Calu3 (cell line): Measurements from ENCODE around the gene FILIP1. TPM values are rescaled to one million over a fixed set of nuclear protein-coding genes. Genes with fewer than 3 reads are reported as not detected.

Experiments used
- BruUV-seq: library from RNA; stranded (reverse); fragments of 400-500 nt; replicated peaks from 2 replicates; lab custom pipeline; 2021; lab: Mats Ljungman, UMichigan
- CTCF ChIA-PET: fragments of 300-600 bp; sonication (Branson Sonifier 250); formaldehyde crosslinking; loops from one replicate; lab custom pipeline; 2022; ENCODE audit warnings: antibody characterized with exemption; lab: Charles Lee
- DNase-seq: peaks from one replicate; pipeline ENCODE4 v3.0.0; 2022
- H3K27ac Mint-ChIP-seq: one replicate; pipeline ENCODE4 v1.8.0; 2022; ENCODE audit warnings: mixed read lengths; ENCODE audit not compliant: unreplicated experiment
- H3K27me3 Mint-ChIP-seq: one replicate; pipeline ENCODE4 v1.8.0; 2022; ENCODE audit warnings: mixed read lengths; ENCODE audit not compliant: unreplicated experiment
- H3K36me3 Mint-ChIP-seq: one replicate; pipeline ENCODE4 v1.8.0; 2022; ENCODE audit warnings: mild to moderate bottlenecking, moderate library complexity, mixed read lengths; ENCODE audit not compliant: insufficient read depth, unreplicated experiment
- H3K4me1 Mint-ChIP-seq: one replicate; pipeline ENCODE4 v1.8.0; 2022; ENCODE audit warnings: mild to moderate bottlenecking, low read depth, mixed read lengths; ENCODE audit not compliant: unreplicated experiment
- H3K4me3 Mint-ChIP-seq: one replicate; pipeline ENCODE4 v1.8.0; 2022; ENCODE audit warnings: mild to moderate bottlenecking, low read depth, moderate library complexity, mixed read lengths; ENCODE audit not compliant: unreplicated experiment
- H3K9me3 Mint-ChIP-seq: one replicate; pipeline ENCODE4 v1.8.0; 2022; ENCODE audit warnings: low read depth, mixed read lengths; ENCODE audit not compliant: unreplicated experiment
- CTCF ChIP-seq: fragments of 200-600 bp; IDR thresholded peaks from one replicate; pipeline ENCODE4 v1.8.0; 2022; ENCODE audit warnings: antibody characterized with exemption; ENCODE audit not compliant: unreplicated experiment
- intact Hi-C: fragments of 100-400 bp; cut with micrococcal nuclease; formaldehyde crosslinking; loops from one replicate; pipeline ENCODE4 v1.10.0; 2022; ENCODE audit not compliant: unreplicated experiment
- total RNA-seq: library from RNA; stranded (reverse); gene quantifications from 2 replicates; pipeline ENCODE4 v1.2.3, GENCODE V29; 2022

FILIP1 gene
- total RNA-seq, 1 experiment from 2014 or later, result not detected

GRCh38 chr6:75525682-75526081 is 32.1 kb upstream of the FILIP1 start:
- peaks cover 39% of the 10 kb centered on the region for H3K27me3 Mint-ChIP-seq
- H3K36me3 Mint-ChIP-seq, result no peaks in the 10 kb centered on the region
- no peak for DNase-seq
- no peaks in the 10 kb centered on the region for H3K9me3 Mint-ChIP-seq
- H3K27ac Mint-ChIP-seq, result no peak overlapping the region
- H3K4me3 Mint-ChIP-seq, result no peak overlapping the region
- CTCF ChIA-PET, result interaction anchor here (0.7 to 1.9 kb wide), 3 partner anchors 157 to 1847 kb away, joined by 4 to 15 read pairs (median 10); no protein-coding TSS in a partner anchor
- no peak for TF ChIP-seq CTCF
- no peaks in the 10 kb centered on the region for H3K4me1 Mint-ChIP-seq
- intact Hi-C loops, result loop anchor here (1.0 to 5.0 kb wide), 6 partner anchors 107 to 872 kb away; no protein-coding TSS in a partner anchor
- BruUV-seq, result no TSS peak

GRCh38 chr6:75524322-75524972 is 30.8 kb upstream of the FILIP1 start:
- Mint-ChIP-seq H3K4me3 (no peak overlapping the region), H3K9me3 (no peaks in the 10 kb centered on the region), H3K27me3 (peaks cover 50% of the 10 kb centered on the region), H3K27ac (no peak overlapping the region), H3K4me1 (no peaks in the 10 kb centered on the region), H3K36me3 (no peaks in the 10 kb centered on the region)
- intact Hi-C loops, result no loop called here
- no peak for TF ChIP-seq CTCF
- DNase-seq, result peak; percentile 71
- CTCF ChIA-PET, result interaction anchor here (0.5 to 1.9 kb wide), 8 partner anchors 84 to 304 kb away, joined by 3 to 15 read pairs (median 4); no protein-coding TSS in a partner anchor
- BruUV-seq, result no TSS peak

- Mint-ChIP-seq H3K36me3 (no peaks in the 10 kb centered on the region), H3K4me1 (no peaks in the 10 kb centered on the region), H3K9me3 (peaks cover 3% of the 10 kb centered on the region), H3K27me3 (peaks cover 61% of the 10 kb centered on the region), H3K27ac (no peak overlapping the region), H3K4me3 (no peak overlapping the region)
- no TSS peak for BruUV-seq
- no peak for TF ChIP-seq CTCF
- intact Hi-C loops, result no loop called here
- CTCF ChIA-PET, result no interaction called here
- no peak for DNase-seq
Observed at GRCh38 chr6:75516757-75517156, 23.2 kb upstream of the FILIP1 start.

- peaks cover 20% of the 10 kb centered on the region for H3K27me3 Mint-ChIP-seq
- TF ChIP-seq CTCF, result no peak
- peaks cover 3% of the 10 kb centered on the region for H3K9me3 Mint-ChIP-seq
- intact Hi-C loops, result no loop called here
- no peak overlapping the region for H3K4me3 Mint-ChIP-seq
- no TSS peak for BruUV-seq
- no peak for DNase-seq
- CTCF ChIA-PET, result no interaction called here
- H3K4me1 Mint-ChIP-seq, result no peaks in the 10 kb centered on the region
- H3K27ac Mint-ChIP-seq, result no peak overlapping the region
- H3K36me3 Mint-ChIP-seq, result no peaks in the 10 kb centered on the region
Observed at GRCh38 chr6:75512591-75512990, 19.0 kb upstream of the FILIP1 start.
